Measurements from ENCODE around the gene AGBL4. TPM values are rescaled to one million over a fixed set of nuclear protein-coding genes. Genes with fewer than 3 reads are reported as not detected.

Gene AGBL4
- total and polyA plus RNA-seq, 9 of the 15 experiments (the other 6 are each of a cell fraction or from before 2014, with no cell fraction given), result 0.11 TPM; not detected in 7

- Histone ChIP-seq H3K9me1 (ENCODE audit: control insufficient read depth, insufficient read depth, low read length) (no peaks in the 10 kb centered on the region), H3K36me3 (ENCODE audit: control insufficient read depth, insufficient read depth, low read length) (no peaks in the 10 kb centered on the region), H3K27me3 (ENCODE audit: control insufficient read depth in 2 of 2, insufficient read depth in 2 of 2, low read length in 2 of 2) (no peaks in the 10 kb centered on the region), H4K20me1 (replicated peaks; ENCODE audit: control insufficient read depth, insufficient read depth, low read length) (no peaks in the 10 kb centered on the region), H3K9ac (ENCODE audit: insufficient read depth in 1 of 2, low read depth in 2 of 2, low read length in 2 of 2) (no peak overlapping the region), H3K4me2 (ENCODE audit: insufficient read depth, low read length) (no peak overlapping the region), H3K79me2 (ENCODE audit: control insufficient read depth, insufficient read depth, low read length) (no peaks in the 10 kb centered on the region), H3K9me3 (replicated peaks; ENCODE audit: control insufficient read depth, insufficient read depth, low read depth, low read length) (no peaks in the 10 kb centered on the region), H3K27ac (ENCODE audit: extremely low read depth, low read depth, low read length) (no peak overlapping the region), H3K4me1 (replicated peaks in 1 of 2; ENCODE audit: control insufficient read depth in 2 of 2, insufficient read depth in 2 of 2, low read length in 2 of 2) (no peaks in the 10 kb centered on the region), H3K4me3 (no peak overlapping the region), H2AFZ (ENCODE audit: low read depth, low read length) (no peak overlapping the region)
- 0% methylated on average over 3 of the region's 3 CpGs for WGBS (ENCODE audit: insufficient coverage, low coverage, missing lambda C conversion rate)
- POLR2A ChIA-PET, result no interaction called here
- TF ChIP-seq ZFP36 (IDR thresholded peaks at IDR 0.05; ENCODE audit: low read depth, low read length, partially characterized antibody), result no peak
- no peak for TF ChIP-seq PRMT5 (CRISPR knock-in tag; IDR thresholded peaks at IDR 0.05)
- no peak for TF ChIP-seq HIVEP1 (CRISPR knock-in tag; IDR thresholded peaks at IDR 0.05)
- TF ChIP-seq ZBTB11 (CRISPR knock-in tag; IDR thresholded peaks at IDR 0.05), result no peak
- TF ChIP-seq ZNF184 (CRISPR knock-in tag; IDR thresholded peaks at IDR 0.05), result no peak
- TF ChIP-seq L3MBTL2 (IDR thresholded peaks at IDR 0.05), result no peak
- TF ChIP-seq RERE (CRISPR knock-in tag; IDR thresholded peaks at IDR 0.05; ENCODE audit: borderline replicate concordance), result no peak
- in situ Hi-C loops (cut with MboI), result no loop called here
- ATAC-seq (no peak), DNase-seq (ENCODE audit: extremely low read depth in 1 of 4, low spot score in 3 of 4) (no peak), FAIRE-seq (no peak)
- intact Hi-C loops (cut with micrococcal nuclease), result no loop called here
- CTCF ChIA-PET (ENCODE audit: low intra/inter-chr PET ratio), result no interaction called here
- no TSS peak for BruUV-seq (replicated peaks)
Measured at GRCh38 chr1:49686107-49686506, 337.6 kb downstream of the AGBL4 start.
